AG10803 (cell line): Measurements from ENCODE around the gene CIITA.

Source experiments
- DNase-seq: peaks from one replicate; pipeline ENCODE4 v3.0.0; 2010; ENCODE audit warnings: low read depth
- H3K4me3 ChIP-seq: 2 replicates; pipeline ENCODE4 v1.5.1; 2011; ENCODE audit warnings: mild to moderate bottlenecking, low read length, control low read depth
- CTCF ChIP-seq: conservative IDR thresholded peaks from 2 replicates; pipeline ENCODE4 v1.5.1; 2011; ENCODE audit warnings: mild to moderate bottlenecking, low read length, control low read depth, inconsistent platforms

The CIITA gene

GRCh38 chr16:10932959-10933710 lies 56.1 kb downstream of the CIITA start:
- no peak overlapping the region for H3K4me3 ChIP-seq
- DNase-seq = no peak
- no peak for TF ChIP-seq CTCF

GRCh38 chr16:10933865-10934264 lies 56.9 kb downstream of the CIITA start:
- H3K4me3 ChIP-seq = no peak overlapping the region
- DNase-seq = no peak
- no peak for TF ChIP-seq CTCF

GRCh38 chr16:10934325-10935107 lies 57.5 kb downstream of the CIITA start:
- no peak for DNase-seq
- no peak for TF ChIP-seq CTCF
- H3K4me3 ChIP-seq = no peak overlapping the region

- no peak for DNase-seq
- no peak for TF ChIP-seq CTCF
- H3K4me3 ChIP-seq = no peak overlapping the region
Measured at GRCh38 chr16:10935226-10935915, 58.4 kb downstream of the CIITA start.

GRCh38 chr16:10936272-10936984 lies 59.4 kb downstream of the CIITA start:
- no peak for TF ChIP-seq CTCF
- DNase-seq = no peak
- no peak overlapping the region for H3K4me3 ChIP-seq

- no peak for DNase-seq
- peak overlapping the region; percentile 29 for H3K4me3 ChIP-seq
- no peak for TF ChIP-seq CTCF
Measured at GRCh38 chr16:10937068-10937859, 60.3 kb downstream of the CIITA start.
